Nephron (organoid): Measurements from ENCODE around the gene GNA15.
"Not testable (repeated sequence)": the region's sequence is repeated elsewhere in the genome, so short reads cannot be mapped to it uniquely, and the experiment has no call there.

Source experiments
- H3K27ac Mint-ChIP-seq, 3 experiments: 2 replicates each; pipeline ENCODE4 v1.8.0; 2020; ENCODE audit warnings: mixed read lengths in 3 of 3, mild to moderate bottlenecking in 2 of 3, moderate library complexity in 1 of 3
- H3K27me3 Mint-ChIP-seq: 2 replicates; pipeline ENCODE4 v1.8.0; 2021; ENCODE audit warnings: low read depth, mild to moderate bottlenecking, moderate library complexity, mixed read lengths
- H3K36me3 Mint-ChIP-seq: 2 replicates; pipeline ENCODE4 v1.8.0; 2020; ENCODE audit warnings: low read depth, mixed read lengths
- H3K4me1 Mint-ChIP-seq: 2 replicates; pipeline ENCODE4 v1.8.0; 2020; ENCODE audit warnings: mixed read lengths
- H3K4me3 Mint-ChIP-seq, 3 experiments: 2 replicates each; pipeline ENCODE4 v1.8.0; 2020; ENCODE audit warnings: mild to moderate bottlenecking in 3 of 3, mixed read lengths in 3 of 3, moderate library complexity in 2 of 3
- H3K9me3 Mint-ChIP-seq: 2 replicates; pipeline ENCODE4 v1.8.0; 2020; ENCODE audit warnings: mixed read lengths
- CTCF ChIP-seq, 3 experiments: fragments of 200-600 bp; sonication (generic); IDR thresholded peaks; one replicate each; pipeline ENCODE4 v1.5.0; 2021; ENCODE audit warnings: antibody characterized with exemption in 3 of 3; ENCODE audit not compliant: unreplicated experiment in 3 of 3

GNA15 gene

GRCh38 chr19:3196933-3197205 is 61.0 kb downstream of the GNA15 start:
- Mint-ChIP-seq H3K27me3 (no peaks in the 10 kb centered on the region), H3K4me1 (no peaks in the 10 kb centered on the region), H3K36me3 (peaks cover 13% of the 10 kb centered on the region), H3K27ac (no peak overlapping the region), H3K4me3 (no peak overlapping the region), H3K9me3 (no peaks in the 10 kb centered on the region)
- no peak for TF ChIP-seq CTCF (IDR thresholded peaks at IDR 0.05; ENCODE audit: unreplicated experiment in 3 of 3)

- no peak for TF ChIP-seq CTCF (IDR thresholded peaks at IDR 0.05; ENCODE audit: unreplicated experiment in 3 of 3)
- no peaks in the 10 kb centered on the region for H3K4me1 Mint-ChIP-seq
- H3K36me3 Mint-ChIP-seq: peaks cover 7% of the 10 kb centered on the region
- H3K27me3 Mint-ChIP-seq: no peaks in the 10 kb centered on the region
- no peak overlapping the region for H3K27ac Mint-ChIP-seq
- H3K4me3 Mint-ChIP-seq: no peak overlapping the region
- H3K9me3 Mint-ChIP-seq: no peaks in the 10 kb centered on the region
Measured at GRCh38 chr19:3198901-3199700, 63.3 kb downstream of the GNA15 start.

- Mint-ChIP-seq H3K27me3 (no peaks in the 10 kb centered on the region), H3K36me3 (no peaks in the 10 kb centered on the region), H3K9me3 (no peaks in the 10 kb centered on the region), H3K4me3 (no peak overlapping the region), H3K27ac (no peak overlapping the region), H3K4me1 (no peaks in the 10 kb centered on the region)
- no peak for TF ChIP-seq CTCF (IDR thresholded peaks at IDR 0.05; ENCODE audit: unreplicated experiment in 3 of 3)
Measured at GRCh38 chr19:3201072-3201700, 65.4 kb downstream of the GNA15 start.

GRCh38 chr19:3201911-3202310 is 66.1 kb downstream of the GNA15 start:
- H3K36me3 Mint-ChIP-seq: no peaks in the 10 kb centered on the region
- no peak overlapping the region for H3K27ac Mint-ChIP-seq
- H3K4me3 Mint-ChIP-seq: no peak overlapping the region
- TF ChIP-seq CTCF (IDR thresholded peaks at IDR 0.05; ENCODE audit: unreplicated experiment in 3 of 3): no peak
- no peaks in the 10 kb centered on the region for H3K4me1 Mint-ChIP-seq
- H3K27me3 Mint-ChIP-seq: no peaks in the 10 kb centered on the region
- no peaks in the 10 kb centered on the region for H3K9me3 Mint-ChIP-seq

GRCh38 chr19:3202346-3202745 is 66.5 kb downstream of the GNA15 start:
- Mint-ChIP-seq H3K27ac (no peak overlapping the region), H3K27me3 (no peaks in the 10 kb centered on the region), H3K9me3 (no peaks in the 10 kb centered on the region), H3K36me3 (no peaks in the 10 kb centered on the region), H3K4me3 (no peak overlapping the region), H3K4me1 (no peaks in the 10 kb centered on the region)
- no peak for TF ChIP-seq CTCF (IDR thresholded peaks at IDR 0.05; ENCODE audit: unreplicated experiment in 3 of 3)

- not testable (repeated sequence) for H3K9me3 Mint-ChIP-seq, H3K4me3 Mint-ChIP-seq, H3K27ac Mint-ChIP-seq, H3K4me1 Mint-ChIP-seq, H3K36me3 Mint-ChIP-seq, H3K27me3 Mint-ChIP-seq
Measured at GRCh38 chr19:3202895-3203294, 67.1 kb downstream of the GNA15 start.
